ENCODE data around the gene G2E3. TPM values are rescaled to one million over a fixed set of nuclear protein-coding genes. Genes with fewer than 3 reads are reported as not detected.

The G2E3 gene
- total RNA-seq, 2 donors from 2014 or later, result 44.8 to 80.1 TPM

DNA sequence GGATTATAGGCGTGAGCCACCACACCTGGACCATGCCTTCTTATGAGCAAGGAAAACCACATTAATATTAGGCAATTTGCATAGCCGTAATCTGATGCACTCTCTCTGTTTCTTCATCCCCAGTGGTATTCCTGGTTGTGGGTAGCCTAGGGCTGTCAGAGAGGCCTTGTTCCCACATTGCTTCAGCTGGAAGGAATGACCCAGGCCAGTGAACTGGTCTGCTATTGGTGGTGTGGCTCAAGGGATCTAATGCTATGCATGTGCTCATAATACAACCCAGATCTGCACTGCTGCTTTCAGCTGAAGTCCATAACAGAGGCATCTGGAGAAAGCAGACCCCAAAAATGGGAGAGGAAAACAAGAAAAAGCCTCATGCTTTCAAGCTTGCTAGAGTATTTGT is 33.1 kb upstream of the G2E3 start:
- H3K4me1 ChIP-seq (ENCODE audit: control insufficient read depth, insufficient read depth, low read length), result peaks cover 5% of the 10 kb centered on the region

DNA sequence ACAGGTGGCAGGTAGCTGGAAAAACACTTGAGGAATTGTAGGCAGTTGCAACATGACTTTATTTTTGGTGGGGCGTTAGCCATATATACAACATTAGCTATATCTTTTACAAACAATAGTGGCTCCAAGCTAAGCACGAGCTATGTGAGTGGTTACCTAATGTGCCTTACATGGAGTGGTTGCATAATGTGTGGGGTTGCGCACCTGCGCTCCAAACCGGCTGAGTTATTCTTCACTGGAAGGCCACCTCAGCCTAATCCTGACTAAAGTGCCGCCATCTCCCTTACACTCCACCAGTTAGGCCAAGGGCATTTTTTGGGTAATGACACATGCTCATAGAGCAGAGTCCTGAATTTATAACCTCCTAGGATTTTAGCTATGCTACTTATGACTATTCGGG is 31.8 kb upstream of the G2E3 start:
- Mint-ChIP-seq H3K36me3 (ENCODE audit: low read depth) (no peaks in the 10 kb centered on the region), H3K9me3 (peaks cover 9% of the 10 kb centered on the region), H3K4me1 (peaks cover 17% of the 10 kb centered on the region), H3K27me3 (ENCODE audit: insufficient read depth) (no peaks in the 10 kb centered on the region), H3K4me3 (no peak overlapping the region), H3K27ac (no peak overlapping the region)
- Histone ChIP-seq H3K4me3 (ENCODE audit: low read length) (no peak overlapping the region), H3K4me1 (ENCODE audit: control insufficient read depth, insufficient read depth, low read length) (peaks cover 5% of the 10 kb centered on the region), H3K36me3 (ENCODE audit: control insufficient read depth, insufficient read depth, low read length) (no peaks in the 10 kb centered on the region), H3K9me3 (ENCODE audit: control insufficient read depth, low read length) (peaks cover 4% of the 10 kb centered on the region), H3K27ac (ENCODE audit: low read depth, low read length) (no peak overlapping the region), H3K27me3 (ENCODE audit: control insufficient read depth, insufficient read depth, low read length, poor library complexity, severe bottlenecking) (peaks cover 17% of the 10 kb centered on the region), H3K9ac (ENCODE audit: extremely low read depth, low read length, poor library complexity, severe bottlenecking) (no peak overlapping the region)
- WGBS, 2 experiments (ENCODE audit: insufficient coverage in 1 of 2, insufficient read length in 1 of 2), result 91 to 95% methylated on average over 4 to 7 of the region's 7 CpGs
- no peak for DNase-seq
- TF ChIP-seq, protein P1, sequence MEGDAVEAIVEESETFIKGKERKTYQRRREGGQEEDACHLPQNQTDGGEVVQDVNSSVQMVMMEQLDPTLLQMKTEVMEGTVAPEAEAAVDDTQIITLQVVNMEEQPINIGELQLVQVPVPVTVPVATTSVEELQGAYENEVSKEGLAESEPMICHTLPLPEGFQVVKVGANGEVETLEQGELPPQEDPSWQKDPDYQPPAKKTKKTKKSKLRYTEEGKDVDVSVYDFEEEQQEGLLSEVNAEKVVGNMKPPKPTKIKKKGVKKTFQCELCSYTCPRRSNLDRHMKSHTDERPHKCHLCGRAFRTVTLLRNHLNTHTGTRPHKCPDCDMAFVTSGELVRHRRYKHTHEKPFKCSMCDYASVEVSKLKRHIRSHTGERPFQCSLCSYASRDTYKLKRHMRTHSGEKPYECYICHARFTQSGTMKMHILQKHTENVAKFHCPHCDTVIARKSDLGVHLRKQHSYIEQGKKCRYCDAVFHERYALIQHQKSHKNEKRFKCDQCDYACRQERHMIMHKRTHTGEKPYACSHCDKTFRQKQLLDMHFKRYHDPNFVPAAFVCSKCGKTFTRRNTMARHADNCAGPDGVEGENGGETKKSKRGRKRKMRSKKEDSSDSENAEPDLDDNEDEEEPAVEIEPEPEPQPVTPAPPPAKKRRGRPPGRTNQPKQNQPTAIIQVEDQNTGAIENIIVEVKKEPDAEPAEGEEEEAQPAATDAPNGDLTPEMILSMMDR (conservative IDR thresholded peaks at IDR 0.05), result no peak

More for the DNA sequence above, 33.1 kb upstream of the G2E3 start:
- Mint-ChIP-seq H3K4me1 (peaks cover 17% of the 10 kb centered on the region), H3K27ac (no peak overlapping the region), H3K36me3 (ENCODE audit: low read depth) (no peaks in the 10 kb centered on the region), H3K27me3 (ENCODE audit: insufficient read depth) (no peaks in the 10 kb centered on the region), H3K4me3 (no peak overlapping the region), H3K9me3 (peaks cover 9% of the 10 kb centered on the region)
- H3K9ac ChIP-seq (ENCODE audit: extremely low read depth, low read length, poor library complexity, severe bottlenecking), result no peak overlapping the region
- no peaks in the 10 kb centered on the region for H3K36me3 ChIP-seq (ENCODE audit: control insufficient read depth, insufficient read depth, low read length)
- H3K4me3 ChIP-seq (ENCODE audit: low read length), result no peak overlapping the region
- 94 to 95% methylated on average over 2 of the region's 2 CpGs for WGBS, 2 experiments (ENCODE audit: insufficient coverage in 1 of 2, insufficient read length in 1 of 2)
- H3K27me3 ChIP-seq (ENCODE audit: control insufficient read depth, insufficient read depth, low read length, poor library complexity, severe bottlenecking), result peaks cover 17% of the 10 kb centered on the region
- no peak for DNase-seq
- H3K9me3 ChIP-seq (ENCODE audit: control insufficient read depth, low read length), result peaks cover 4% of the 10 kb centered on the region
- TF ChIP-seq, protein P1 (conservative IDR thresholded peaks at IDR 0.05), result no peak
- no peak overlapping the region for H3K27ac ChIP-seq (ENCODE audit: low read depth, low read length)

DNA sequence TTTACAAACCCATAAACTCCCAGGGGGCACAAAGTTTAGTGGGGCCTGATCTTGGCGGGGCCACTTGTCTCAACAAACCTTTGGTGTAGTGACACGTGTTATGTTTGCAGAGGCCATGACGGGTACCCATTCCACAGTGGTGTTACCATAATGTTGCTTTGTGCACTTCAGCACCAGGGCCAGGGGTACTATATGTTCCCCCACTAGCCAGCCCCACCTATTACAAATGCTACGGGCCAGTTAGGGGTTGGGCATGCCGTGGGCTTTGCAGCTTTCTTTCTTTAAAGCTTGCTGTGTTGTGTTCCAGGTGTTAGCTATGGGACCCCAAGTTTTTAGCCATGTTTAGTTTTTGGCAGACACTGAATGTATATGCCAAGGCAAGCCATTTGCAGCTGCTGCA is 30.8 kb upstream of the G2E3 start:
- Histone ChIP-seq H3K4me3 (ENCODE audit: low read length) (no peak overlapping the region), H3K27me3 (ENCODE audit: control insufficient read depth, insufficient read depth, low read length, poor library complexity, severe bottlenecking) (peaks cover 10% of the 10 kb centered on the region), H3K4me1 (ENCODE audit: control insufficient read depth, insufficient read depth, low read length) (peaks cover 5% of the 10 kb centered on the region), H3K9ac (ENCODE audit: extremely low read depth, low read length, poor library complexity, severe bottlenecking) (no peak overlapping the region), H3K27ac (ENCODE audit: low read depth, low read length) (no peak overlapping the region), H3K36me3 (ENCODE audit: control insufficient read depth, insufficient read depth, low read length) (no peaks in the 10 kb centered on the region), H3K9me3 (ENCODE audit: control insufficient read depth, low read length) (peaks cover 4% of the 10 kb centered on the region)
- H3K4me1 Mint-ChIP-seq, result peaks cover 17% of the 10 kb centered on the region
- 83 to 88% methylated on average over 3 to 5 of the region's 5 CpGs for WGBS, 2 experiments (ENCODE audit: insufficient coverage in 1 of 2, insufficient read length in 1 of 2)
- H3K27me3 Mint-ChIP-seq (ENCODE audit: insufficient read depth), result no peaks in the 10 kb centered on the region
- TF ChIP-seq, protein P1 (conservative IDR thresholded peaks at IDR 0.05), result no peak
- no peak for DNase-seq
- no peak overlapping the region for H3K4me3 Mint-ChIP-seq
- peaks cover 9% of the 10 kb centered on the region for H3K9me3 Mint-ChIP-seq
- H3K36me3 Mint-ChIP-seq (ENCODE audit: low read depth), result no peaks in the 10 kb centered on the region
- H3K27ac Mint-ChIP-seq, result no peak overlapping the region

All from endodermal cell (in vitro differentiated cells).